PC-3 (cell line): Measurements from ENCODE around the gene RNF126.
"Not testable (repeated sequence)": the region's sequence is repeated elsewhere in the genome, so short reads cannot be mapped to it uniquely, and the experiment has no call there.

Experiments
- EZH2phosphoT487 ChIP-seq: fragments of 300-600 bp; sonication (generic); IDR thresholded peaks from 2 replicates; pipeline ENCODE4 v1.6.1; 2018; ENCODE audit warnings: mild to moderate bottlenecking, antibody characterized with exemption, low read length, borderline replicate concordance
- TF ChIP-seq, protein P1 (sequence below): fragments of 300-600 bp; sonication (generic); conservative IDR thresholded peaks from 2 replicates; pipeline ENCODE4 v1.5.1; 2017; ENCODE audit warnings: antibody characterized with exemption, low read depth, mild to moderate bottlenecking, low read length

DNA sequence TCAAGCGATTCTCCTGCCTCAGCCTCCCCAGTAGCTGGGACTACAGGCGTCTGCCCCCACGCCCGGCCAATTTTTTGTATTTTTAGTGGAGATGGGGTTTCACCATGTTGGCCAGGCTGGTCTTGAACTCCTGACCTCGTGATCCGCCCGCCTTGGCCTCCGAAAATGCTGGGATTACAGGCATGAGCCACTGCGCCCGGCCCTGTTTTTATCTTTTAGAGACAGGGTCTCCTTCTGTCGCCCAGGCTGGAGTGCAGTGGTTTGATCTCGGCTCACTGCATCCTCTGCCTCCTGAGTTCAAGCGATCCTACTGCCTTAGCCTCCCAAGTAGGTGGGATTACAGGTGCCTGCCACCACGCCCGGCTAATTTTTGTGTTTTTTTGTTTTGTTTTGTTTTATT, 35.5 kb upstream of the RNF126 start:
- TF ChIP-seq, protein P1, sequence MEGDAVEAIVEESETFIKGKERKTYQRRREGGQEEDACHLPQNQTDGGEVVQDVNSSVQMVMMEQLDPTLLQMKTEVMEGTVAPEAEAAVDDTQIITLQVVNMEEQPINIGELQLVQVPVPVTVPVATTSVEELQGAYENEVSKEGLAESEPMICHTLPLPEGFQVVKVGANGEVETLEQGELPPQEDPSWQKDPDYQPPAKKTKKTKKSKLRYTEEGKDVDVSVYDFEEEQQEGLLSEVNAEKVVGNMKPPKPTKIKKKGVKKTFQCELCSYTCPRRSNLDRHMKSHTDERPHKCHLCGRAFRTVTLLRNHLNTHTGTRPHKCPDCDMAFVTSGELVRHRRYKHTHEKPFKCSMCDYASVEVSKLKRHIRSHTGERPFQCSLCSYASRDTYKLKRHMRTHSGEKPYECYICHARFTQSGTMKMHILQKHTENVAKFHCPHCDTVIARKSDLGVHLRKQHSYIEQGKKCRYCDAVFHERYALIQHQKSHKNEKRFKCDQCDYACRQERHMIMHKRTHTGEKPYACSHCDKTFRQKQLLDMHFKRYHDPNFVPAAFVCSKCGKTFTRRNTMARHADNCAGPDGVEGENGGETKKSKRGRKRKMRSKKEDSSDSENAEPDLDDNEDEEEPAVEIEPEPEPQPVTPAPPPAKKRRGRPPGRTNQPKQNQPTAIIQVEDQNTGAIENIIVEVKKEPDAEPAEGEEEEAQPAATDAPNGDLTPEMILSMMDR = not testable (repeated sequence)
- TF ChIP-seq EZH2phosphoT487 = not testable (repeated sequence)
